Karpas-422 (cell line): ENCODE data around the gene CRY2. TPM values are rescaled to one million over a fixed set of nuclear protein-coding genes. Genes with fewer than 3 reads are reported as not detected.

Experiments used
- DNase-seq: peaks from one replicate; pipeline ENCODE4 v3.0.0-alpha.2; 2015
- H2AFZ ChIP-seq: fragments of 200-600 bp; sonication (generic); 2 replicates; pipeline ENCODE4 v1.6.1; 2014; ENCODE audit warnings: antibody characterized with exemption, low read length, mixed read lengths
- H3K27ac ChIP-seq: fragments of 200-600 bp; sonication (generic); 2 replicates; pipeline ENCODE4 v1.5.1; 2014; ENCODE audit warnings: mild to moderate bottlenecking, low read length, moderate library complexity
- H3K27me3 ChIP-seq: fragments of 200-600 bp; sonication (generic); 2 replicates; pipeline ENCODE4 v1.6.1; 2014; ENCODE audit warnings: low read length, mixed read lengths
- H3K36me3 ChIP-seq: fragments of 200-600 bp; sonication (generic); 2 replicates; pipeline ENCODE4 v1.6.1; 2014; ENCODE audit warnings: low read length, mixed read lengths; ENCODE audit not compliant: insufficient read depth
- H3K4me1 ChIP-seq: fragments of 200-600 bp; sonication (generic); 2 replicates; pipeline ENCODE4 v1.6.1; 2014; ENCODE audit warnings: mild to moderate bottlenecking, low read length, mixed read lengths
- H3K4me2 ChIP-seq: fragments of 200-600 bp; sonication (generic); 2 replicates; pipeline ENCODE4 v1.6.1; 2014; ENCODE audit warnings: low read length, low read depth, mild to moderate bottlenecking; ENCODE audit not compliant: poor library complexity, severe bottlenecking
- H3K4me3 ChIP-seq: fragments of 200-600 bp; sonication (generic); 2 replicates; pipeline ENCODE4 v1.5.1; 2014; ENCODE audit warnings: mild to moderate bottlenecking, antibody characterized with exemption, low read length, mixed read lengths
- H3K79me2 ChIP-seq: fragments of 200-600 bp; sonication (generic); 2 replicates; pipeline ENCODE4 v1.6.1; 2014; ENCODE audit warnings: mild to moderate bottlenecking, low read length, mixed read lengths
- H3K9ac ChIP-seq: fragments of 200-600 bp; sonication (generic); 2 replicates; pipeline ENCODE4 v1.6.0; 2014; ENCODE audit warnings: low read length
- H3K9me2 ChIP-seq: fragments of 200-600 bp; sonication (generic), shearing (Covaris generic); replicated peaks from 2 replicates; pipeline ENCODE4 v1.6.0; 2014; ENCODE audit warnings: mild to moderate bottlenecking, low read length, moderate library complexity; ENCODE audit not compliant: insufficient read depth
- H3K9me3 ChIP-seq: fragments of 300-700, 200-600 bp; sonication (generic); 2 replicates; pipeline ENCODE4 v1.6.1; 2014; ENCODE audit warnings: low read length, mixed read lengths
- H4K20me1 ChIP-seq: fragments of 200-600 bp; sonication (generic); 2 replicates; pipeline ENCODE4 v1.6.1; 2014; ENCODE audit warnings: mild to moderate bottlenecking, antibody characterized with exemption, low read length, low read depth; ENCODE audit not compliant: insufficient read depth
- total RNA-seq: library from RNA; depleted of rRNA; stranded (reverse); fragments of >200 nt; shearing (Covaris generic); gene quantifications from 2 replicates; pipeline ENCODE4 v1.2.3, GENCODE V29; 2014; ENCODE audit warnings: low replicate concordance

Gene CRY2
- total RNA-seq, 1 experiment from 2014 or later, result 12.5 TPM

DNA sequence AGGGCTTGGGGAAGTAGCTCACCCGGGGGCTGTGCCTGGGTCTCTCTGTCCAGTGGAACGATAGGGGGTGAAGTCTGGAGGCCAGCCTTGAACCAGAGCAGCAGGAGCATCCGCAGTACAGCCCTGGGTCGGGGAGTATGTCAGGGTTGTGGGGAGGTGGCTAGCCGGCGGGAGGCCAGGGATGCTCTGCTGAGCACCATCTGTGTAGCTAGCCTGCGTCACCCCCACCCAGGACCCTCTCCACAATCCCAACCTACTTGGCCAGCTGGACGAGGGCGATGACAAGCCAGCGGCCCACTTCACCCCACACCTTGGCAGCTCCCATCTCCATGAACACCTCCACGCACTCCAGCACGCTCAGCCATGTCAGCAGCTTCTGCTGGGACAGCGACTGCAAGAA lies 68.2 kb downstream of the CRY2 start:
- Histone ChIP-seq H3K36me3 (peaks cover 2% of the 10 kb centered on the region), H3K4me3 (no peak overlapping the region), H3K27me3 (no peaks in the 10 kb centered on the region), H3K9me2 (no peaks in the 10 kb centered on the region), H3K79me2 (peaks cover 25% of the 10 kb centered on the region), H4K20me1 (peaks cover 4% of the 10 kb centered on the region; the same call in 1 of the 2 replicates), H2AFZ (no peak overlapping the region), H3K27ac (no peak overlapping the region), H3K9ac (no peak overlapping the region), H3K9me3 (no peaks in the 10 kb centered on the region), H3K4me1 (peaks cover 24% of the 10 kb centered on the region), H3K4me2 (no peak overlapping the region)
- no peak for DNase-seq

DNA sequence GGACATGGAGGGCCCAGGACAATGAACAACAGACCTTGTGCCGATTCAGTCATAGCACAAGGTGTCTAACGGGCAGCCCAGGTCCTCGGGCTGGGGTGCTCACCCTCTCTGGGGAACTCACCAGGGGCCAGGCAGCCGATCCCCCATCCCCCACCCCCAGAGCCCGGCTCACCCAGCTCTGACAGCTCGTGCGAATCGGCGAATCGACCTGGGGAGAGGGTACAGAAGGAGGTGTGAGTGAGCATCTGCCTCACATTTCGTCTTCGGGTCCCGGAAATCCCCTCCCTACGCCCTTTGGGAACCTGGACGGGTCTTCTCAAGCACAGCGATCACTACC lies 70.0 kb downstream of the CRY2 start:
- H3K27ac ChIP-seq, result peak overlapping the region; percentile 76
- H3K36me3 ChIP-seq, result no peaks in the 10 kb centered on the region; the same call in none of the 2 replicates
- peak overlapping the region; percentile 95 for H3K4me3 ChIP-seq
- H3K4me1 ChIP-seq, result peaks cover 27% of the 10 kb centered on the region
- H2AFZ ChIP-seq, result 0 out of 2 replicates have a peak overlapping the region, but pooled peaks have one; percentile 34
- peaks cover 25% of the 10 kb centered on the region for H3K79me2 ChIP-seq
- no peaks in the 10 kb centered on the region for H3K27me3 ChIP-seq
- H4K20me1 ChIP-seq, result peaks cover 4% of the 10 kb centered on the region; the same call in 1 of the 2 replicates
- peak overlapping the region; percentile 94 for H3K4me2 ChIP-seq
- H3K9me2 ChIP-seq, result no peaks in the 10 kb centered on the region
- H3K9ac ChIP-seq, result peak overlapping the region; percentile 97
- DNase-seq, result no peak
- no peaks in the 10 kb centered on the region for H3K9me3 ChIP-seq

- H3K9me2 ChIP-seq, result no peaks in the 10 kb centered on the region
- H3K4me1 ChIP-seq, result peaks cover 32% of the 10 kb centered on the region
- H3K9ac ChIP-seq, result peak within 1 kb of the TSS; percentile 97
- peak within 1 kb of the TSS; percentile 95 for H3K4me3 ChIP-seq
- H3K27ac ChIP-seq, result peak within 1 kb of the TSS; percentile 76
- peaks cover 4% of the 10 kb centered on the region; the same call in 1 of the 2 replicates for H4K20me1 ChIP-seq
- H3K9me3 ChIP-seq, result no peaks in the 10 kb centered on the region
- DNase-seq, result peak; percentile 99
- no peaks in the 10 kb centered on the region for H3K27me3 ChIP-seq
- peaks cover 25% of the 10 kb centered on the region for H3K79me2 ChIP-seq
- peak within 1 kb of the TSS; percentile 67; the same call in 1 of the 2 replicates for H2AFZ ChIP-seq
- no peaks in the 10 kb centered on the region; the same call in none of the 2 replicates for H3K36me3 ChIP-seq
- peak within 1 kb of the TSS; percentile 94 for H3K4me2 ChIP-seq
Observed at GRCh38 chr11:45917623-45918330, 70.5 kb downstream of the CRY2 start, which contains the start of gene PEX16. PEX16 (minus strand) TSS chr11:45917877; CDS start chr11:45917811, 66 bp downstream.

DNA sequence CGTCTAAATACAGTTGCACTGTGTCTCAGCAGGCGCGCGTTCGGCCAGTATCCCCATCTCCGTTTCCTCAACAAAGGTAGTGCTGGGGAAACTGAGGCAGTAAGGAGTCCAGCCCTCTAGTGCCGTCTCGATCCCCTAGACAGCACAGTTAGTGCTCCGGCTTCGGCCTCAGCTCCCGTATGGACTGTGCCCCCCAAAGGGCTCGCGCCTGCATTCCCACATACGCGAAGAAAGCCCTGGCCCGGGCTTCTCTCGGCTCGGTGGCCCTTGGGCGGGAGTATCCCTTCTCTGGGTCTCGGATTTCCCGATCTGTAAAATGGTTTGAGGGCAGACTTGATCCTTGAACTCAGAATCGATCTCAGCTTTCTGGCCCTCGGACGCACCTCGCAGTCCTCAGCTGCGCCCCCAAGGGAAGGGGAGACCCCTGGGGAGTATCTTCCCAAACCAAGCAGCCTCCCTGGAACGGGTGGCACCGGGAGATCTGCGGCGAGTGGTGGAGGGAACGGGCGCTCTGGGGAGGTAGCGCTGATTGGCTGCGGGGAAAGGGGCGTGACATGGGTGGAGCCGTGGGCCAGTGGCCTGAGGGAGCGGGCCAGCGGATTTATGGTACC lies 71.2 kb downstream of the CRY2 start:
- Histone ChIP-seq H3K9me3 (no peaks in the 10 kb centered on the region), H2AFZ (peak overlapping the region; percentile 67; the same call in 1 of the 2 replicates), H3K4me1 (peaks cover 39% of the 10 kb centered on the region), H4K20me1 (peaks cover 4% of the 10 kb centered on the region; the same call in 1 of the 2 replicates), H3K27me3 (no peaks in the 10 kb centered on the region), H3K79me2 (peaks cover 25% of the 10 kb centered on the region), H3K4me3 (peak overlapping the region; percentile 95), H3K36me3 (no peaks in the 10 kb centered on the region; the same call in 1 of the 2 replicates), H3K27ac (peak overlapping the region; percentile 76), H3K9ac (peak overlapping the region; percentile 97), H3K4me2 (peak overlapping the region; percentile 94), H3K9me2 (no peaks in the 10 kb centered on the region)
- DNase-seq, result peak; percentile 86

DNA sequence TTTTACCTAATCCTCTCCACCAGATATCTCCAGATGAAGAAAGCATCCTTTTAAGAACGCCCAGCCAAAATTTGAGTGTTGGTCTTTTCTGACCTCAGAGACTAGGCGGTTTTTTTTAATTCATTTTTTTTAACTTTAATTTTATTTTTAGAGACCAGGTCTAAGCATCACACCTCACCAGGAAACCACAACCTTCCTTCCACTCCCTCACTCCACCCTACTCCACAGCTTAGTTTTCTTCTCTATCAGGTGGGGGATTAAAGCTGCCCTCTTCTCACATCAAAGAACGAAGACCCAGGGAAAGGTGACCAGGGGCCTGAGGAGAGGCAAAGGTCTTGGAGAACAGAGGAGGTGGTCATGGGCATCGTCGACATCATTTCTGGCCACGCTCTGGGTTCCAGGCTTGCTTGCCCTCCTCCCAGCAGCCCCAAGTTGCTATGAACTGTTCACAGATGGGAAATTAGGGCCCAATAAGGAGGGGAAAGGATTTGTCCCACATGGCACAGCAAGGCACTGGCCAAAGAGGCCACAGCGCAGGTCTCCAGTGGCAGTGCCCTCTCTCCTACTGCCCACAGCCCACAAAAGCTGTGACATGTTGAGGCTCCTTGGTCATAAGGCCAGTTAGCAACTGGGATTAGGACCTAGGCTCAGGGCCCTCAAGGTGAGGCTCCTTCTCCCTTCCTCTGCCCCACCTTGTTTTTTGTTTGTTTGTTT lies 71.8 kb downstream of the CRY2 start:
- no peak overlapping the region for H2AFZ ChIP-seq
- peaks cover 40% of the 10 kb centered on the region for H3K4me1 ChIP-seq
- H3K36me3 ChIP-seq, result no peaks in the 10 kb centered on the region; the same call in 1 of the 2 replicates
- no peak for DNase-seq
- peaks cover 25% of the 10 kb centered on the region for H3K79me2 ChIP-seq
- H3K27ac ChIP-seq, result peak overlapping the region; percentile 76
- H4K20me1 ChIP-seq, result peaks cover 4% of the 10 kb centered on the region; the same call in 1 of the 2 replicates
- no peaks in the 10 kb centered on the region for H3K9me3 ChIP-seq
- no peaks in the 10 kb centered on the region for H3K9me2 ChIP-seq
- H3K4me2 ChIP-seq, result peak overlapping the region; percentile 94
- peak overlapping the region; percentile 97 for H3K9ac ChIP-seq
- peak overlapping the region; percentile 95; the same call in 1 of the 2 replicates for H3K4me3 ChIP-seq
- H3K27me3 ChIP-seq, result no peaks in the 10 kb centered on the region

DNA sequence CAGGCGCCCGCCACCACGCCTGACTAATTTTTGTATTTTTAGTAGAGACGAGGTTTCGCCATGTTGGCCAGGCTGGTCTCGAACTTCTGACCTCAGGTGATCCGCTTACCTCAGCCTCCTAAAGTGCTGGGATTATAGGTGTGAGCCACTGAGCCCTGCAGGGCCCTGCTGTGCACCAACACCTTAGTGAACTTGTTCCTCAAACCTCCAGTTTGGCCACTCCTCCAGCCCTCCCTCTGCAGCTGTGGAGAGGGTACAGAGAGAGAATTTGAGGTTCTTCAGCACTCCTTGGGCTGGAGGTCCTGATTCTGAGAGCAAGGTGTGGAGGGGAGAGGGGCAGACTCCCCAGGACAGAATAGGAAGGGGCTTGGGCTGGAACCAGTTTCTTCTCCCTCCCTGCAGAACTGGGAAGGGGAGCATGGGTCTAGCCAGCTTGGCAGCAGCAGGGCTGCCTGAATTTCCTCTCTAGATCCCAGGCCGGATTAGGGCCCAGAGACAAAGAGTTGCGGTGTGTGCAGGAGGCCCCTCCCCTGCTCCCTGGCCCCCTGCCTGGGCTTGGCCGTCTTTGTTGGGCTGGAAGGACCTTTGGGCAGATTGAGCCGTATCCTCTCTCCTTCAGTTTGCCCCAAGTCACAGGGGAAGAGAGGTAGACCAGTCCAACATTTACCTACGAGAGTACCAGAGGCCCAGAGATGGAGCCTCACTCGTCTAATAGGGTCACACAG lies 72.7 kb downstream of the CRY2 start:
- Histone ChIP-seq H3K27me3 (no peaks in the 10 kb centered on the region), H4K20me1 (peaks cover 4% of the 10 kb centered on the region; the same call in 1 of the 2 replicates), H3K36me3 (no peaks in the 10 kb centered on the region; the same call in 1 of the 2 replicates), H3K9ac (no peak overlapping the region), H2AFZ (no peak overlapping the region), H3K4me3 (no peak overlapping the region), H3K9me3 (no peaks in the 10 kb centered on the region), H3K27ac (no peak overlapping the region), H3K4me1 (peaks cover 40% of the 10 kb centered on the region), H3K9me2 (no peaks in the 10 kb centered on the region), H3K4me2 (no peak overlapping the region), H3K79me2 (peaks cover 25% of the 10 kb centered on the region)
- no peak for DNase-seq

- no peak overlapping the region for H3K27ac ChIP-seq
- DNase-seq, result no peak
- no peak overlapping the region for H3K4me2 ChIP-seq
- no peak overlapping the region for H2AFZ ChIP-seq
- H3K9me2 ChIP-seq, result no peaks in the 10 kb centered on the region
- H3K9ac ChIP-seq, result no peak overlapping the region
- H3K79me2 ChIP-seq, result peaks cover 17% of the 10 kb centered on the region
- peaks cover 40% of the 10 kb centered on the region for H3K4me1 ChIP-seq
- H3K4me3 ChIP-seq, result no peak overlapping the region
- no peaks in the 10 kb centered on the region for H3K9me3 ChIP-seq
- no peaks in the 10 kb centered on the region for H3K27me3 ChIP-seq
- no peaks in the 10 kb centered on the region; the same call in 1 of the 2 replicates for H3K36me3 ChIP-seq
- peaks cover 4% of the 10 kb centered on the region; the same call in 1 of the 2 replicates for H4K20me1 ChIP-seq
Observed at GRCh38 chr11:45920531-45921477, 73.5 kb downstream of the CRY2 start.
